Effector CD8-positive, alpha-beta T cell (primary cell): ENCODE data around the gene ZBTB2.
"Not testable (repeated sequence)": the region's sequence is repeated elsewhere in the genome, so short reads cannot be mapped to it uniquely, and the experiment has no call there.

ENCODE experiments used
- DNase-seq: peaks from one replicate; lab custom pipeline; 2025; lab: John Stamatoyannopoulos, UW

The ZBTB2 gene

DNA sequence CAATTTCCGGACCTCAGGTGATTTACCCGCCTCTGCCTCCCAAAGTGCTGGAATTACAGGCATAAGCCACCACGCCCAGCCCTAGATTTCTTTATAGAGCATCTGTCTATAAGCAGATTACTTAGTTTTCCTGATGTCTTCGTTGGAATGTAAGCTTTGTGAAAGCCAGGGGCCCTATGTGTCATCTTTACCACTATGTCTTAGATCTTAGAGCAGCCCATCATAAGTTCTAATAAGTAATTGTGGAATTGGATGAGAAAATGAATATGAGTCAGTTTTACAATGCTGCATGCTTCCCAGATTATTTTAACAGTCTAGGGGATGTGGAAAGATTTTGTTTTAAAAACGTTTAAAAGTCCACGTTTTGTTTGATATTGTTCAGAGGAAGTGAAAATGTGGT, 9.1 kb upstream of the ZBTB2 start:
- DNase-seq, result no peak

DNA sequence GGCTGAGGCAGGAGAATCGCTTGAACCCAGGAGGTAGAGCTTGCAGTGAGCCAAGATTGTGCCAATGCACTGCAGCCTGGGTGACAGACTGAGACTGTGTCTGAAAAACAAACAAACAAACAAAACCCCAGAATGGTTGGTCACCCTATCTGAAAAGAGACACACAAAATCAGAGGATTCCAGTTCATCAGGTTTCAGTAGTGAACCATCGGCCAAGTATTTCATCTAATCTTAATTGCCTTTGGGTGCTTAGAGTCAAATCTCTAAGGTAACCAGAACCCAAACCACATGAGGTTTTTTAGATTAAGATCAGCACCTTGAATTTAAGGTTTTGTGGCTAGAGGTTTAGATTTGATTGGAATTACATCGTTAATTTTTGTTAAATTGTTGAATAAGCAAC, 8.3 kb upstream of the ZBTB2 start:
- DNase-seq, result no peak

DNA sequence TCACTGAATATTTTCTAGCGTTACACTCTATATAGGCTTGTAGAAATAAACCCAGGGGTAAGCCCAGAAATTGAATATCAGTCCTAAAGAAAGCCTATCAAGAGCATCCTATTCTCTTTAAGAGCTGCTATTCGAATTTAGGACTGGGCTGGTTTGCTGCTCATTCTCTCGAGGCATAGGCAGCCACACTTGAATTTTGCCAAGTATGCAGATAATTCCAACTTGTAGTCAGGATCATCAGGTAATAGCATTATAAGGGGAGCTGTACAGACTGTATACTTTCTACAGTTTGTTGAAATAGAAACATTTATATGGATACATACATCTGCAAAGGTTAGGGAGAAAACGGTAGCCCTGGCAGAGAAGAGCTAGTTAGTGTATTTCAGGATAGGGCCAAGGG, 2.1 kb upstream of the ZBTB2 start:
- no peak for DNase-seq

- no peak for DNase-seq
Observed at GRCh38 chr6:151392427-151392826, 1.1 kb upstream of the ZBTB2 start.

- DNase-seq, result peak; percentile 71
Observed at GRCh38 chr6:151390851-151391470, 398 bp downstream of the ZBTB2 start.

DNA sequence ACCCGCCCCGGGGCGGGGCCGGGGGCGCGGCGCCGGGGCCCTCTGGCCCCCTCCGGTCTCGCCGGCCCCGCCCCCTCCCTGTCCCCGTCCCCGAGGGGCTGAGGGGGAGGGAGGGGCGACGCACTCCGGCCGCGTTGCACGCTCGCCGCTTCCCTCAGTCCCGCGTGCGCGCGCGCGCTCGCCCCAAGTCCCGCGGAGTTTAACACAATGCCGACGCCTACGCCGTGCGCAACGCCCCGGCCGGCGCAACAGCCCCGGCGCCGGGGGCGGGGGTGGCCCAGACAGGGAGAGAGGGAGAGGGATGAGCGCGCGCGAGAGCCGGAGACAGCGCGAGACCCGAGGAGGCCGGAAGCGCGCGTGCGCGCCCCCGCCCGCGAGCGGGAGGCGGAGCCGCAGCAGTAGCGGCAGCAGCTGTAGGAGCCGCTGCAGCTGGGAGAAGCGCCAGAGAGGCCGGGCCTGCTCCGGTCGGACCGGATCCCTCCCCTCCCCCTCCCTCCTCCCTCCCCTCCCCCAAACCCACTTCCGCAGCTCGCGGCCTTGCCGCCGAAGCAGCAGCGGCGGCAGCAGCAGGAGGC, 996 bp downstream of the ZBTB2 start:
- peak; percentile 94 for DNase-seq

DNA sequence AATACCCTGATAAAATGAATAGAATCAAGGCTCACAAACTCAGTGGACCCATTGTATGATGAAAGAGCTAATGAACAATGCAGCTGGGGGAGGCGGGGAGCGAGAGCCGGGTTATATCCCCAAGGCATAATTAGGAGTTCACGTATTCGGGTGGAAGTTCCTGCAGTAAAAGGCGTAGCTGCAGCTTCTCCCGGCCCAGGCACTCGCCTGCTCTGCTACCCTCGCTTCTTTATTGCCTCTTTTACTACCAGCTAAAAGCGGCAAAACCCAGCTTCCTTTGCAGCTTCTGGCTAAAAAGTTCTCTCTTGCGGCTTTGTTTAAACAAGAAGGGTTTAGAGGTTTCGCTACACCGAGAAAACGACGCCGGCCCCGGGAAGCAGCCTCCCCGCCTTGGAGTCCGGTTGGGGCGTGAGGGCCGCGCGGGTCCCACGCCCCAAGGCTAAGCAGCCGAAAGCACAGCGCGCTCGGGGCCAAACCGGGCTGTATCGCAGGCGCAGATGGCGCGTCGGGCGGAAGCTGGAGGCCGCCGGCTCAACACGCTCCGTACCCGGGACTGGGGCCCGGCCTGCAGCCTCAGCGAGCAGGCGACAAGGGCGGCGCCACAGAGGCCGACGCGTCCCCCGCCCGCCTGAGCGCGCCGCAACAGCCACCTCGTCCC, 1.6 kb downstream of the ZBTB2 start:
- DNase-seq, result peak; percentile 32

DNA sequence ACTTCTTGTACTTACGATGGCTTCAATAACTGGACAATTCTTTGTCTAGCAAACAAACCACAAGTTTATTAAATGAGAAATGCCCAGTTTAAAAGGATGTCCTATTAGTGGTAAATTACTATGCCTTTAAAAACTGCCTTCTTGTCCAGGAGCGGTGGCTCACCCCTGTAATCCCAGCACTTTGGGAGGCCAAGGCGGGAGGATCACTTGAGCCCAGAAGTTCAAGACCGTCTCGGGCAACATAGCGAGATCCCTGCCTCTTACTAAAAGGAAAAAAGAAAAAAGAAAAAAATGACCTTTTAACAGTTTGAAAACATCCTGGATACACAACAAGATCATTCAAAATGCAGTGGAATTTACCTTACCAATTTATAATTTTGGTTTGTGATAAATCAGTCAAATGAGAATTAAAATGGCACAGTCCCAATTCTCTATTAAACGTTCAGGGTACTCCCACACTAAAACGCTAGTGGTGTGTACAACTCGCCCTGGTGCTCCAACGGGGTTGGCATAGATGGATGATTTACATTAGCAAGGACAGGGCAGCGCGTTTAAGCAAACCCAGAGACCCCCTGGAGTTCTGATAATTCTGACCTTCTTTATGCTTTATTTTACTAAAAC, 2.3 kb downstream of the ZBTB2 start:
- no peak for DNase-seq

GRCh38 chr6:151388236-151388635, 3.1 kb downstream of the ZBTB2 start:
- no peak for DNase-seq

GRCh38 chr6:151387175-151387970, 4.0 kb downstream of the ZBTB2 start:
- no peak for DNase-seq

- DNase-seq, result no peak
Observed at GRCh38 chr6:151385177-151385576, 6.2 kb downstream of the ZBTB2 start.

DNA sequence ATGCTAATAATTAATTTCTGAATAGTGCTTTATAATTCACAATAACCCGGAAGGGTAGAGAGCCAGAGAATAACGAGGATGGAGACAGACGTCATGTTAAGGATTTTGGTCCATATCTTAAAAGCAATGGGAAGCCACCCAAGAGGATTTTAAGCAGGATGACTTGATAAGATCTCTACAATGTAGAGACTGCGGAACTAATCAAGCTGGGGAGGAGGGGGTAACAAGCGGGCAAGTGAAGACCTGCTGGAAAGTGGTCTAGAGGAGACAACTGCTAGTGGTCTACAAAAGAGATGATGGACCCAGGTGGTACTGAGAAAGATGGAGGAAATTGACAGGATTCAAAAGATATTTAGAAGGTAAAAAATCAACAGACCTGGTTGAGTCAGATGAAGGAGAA, 7.2 kb downstream of the ZBTB2 start:
- DNase-seq, result no peak

DNA sequence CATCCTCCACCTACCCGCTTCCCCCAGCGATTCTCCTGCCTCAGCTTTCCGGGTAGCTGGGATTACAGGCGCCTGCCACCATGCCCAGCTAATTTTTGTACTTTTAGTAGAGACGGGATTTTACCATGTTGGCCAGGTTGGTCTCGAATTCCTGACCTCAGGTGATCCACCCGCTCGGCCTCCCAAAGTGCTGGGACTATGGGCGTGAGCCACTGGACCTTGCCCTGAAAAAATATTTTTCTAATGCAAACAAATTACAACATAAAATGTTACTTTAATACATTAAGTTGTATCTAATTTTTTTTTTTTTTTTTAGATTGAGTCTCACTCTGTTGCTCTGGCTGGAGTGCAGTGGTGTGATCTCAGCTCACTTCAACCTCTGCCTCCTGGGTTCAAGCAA, 8.7 kb downstream of the ZBTB2 start:
- not testable (repeated sequence) for DNase-seq

- DNase-seq, result no peak
Observed at GRCh38 chr6:151381722-151382121, 9.6 kb downstream of the ZBTB2 start.

- no peak for DNase-seq
Observed at GRCh38 chr6:151380848-151381205, 10.5 kb downstream of the ZBTB2 start.

GRCh38 chr6:151379933-151380847, 11.2 kb downstream of the ZBTB2 start:
- no peak for DNase-seq

GRCh38 chr6:151377095-151377494, 14.3 kb downstream of the ZBTB2 start:
- DNase-seq, result no peak

DNA sequence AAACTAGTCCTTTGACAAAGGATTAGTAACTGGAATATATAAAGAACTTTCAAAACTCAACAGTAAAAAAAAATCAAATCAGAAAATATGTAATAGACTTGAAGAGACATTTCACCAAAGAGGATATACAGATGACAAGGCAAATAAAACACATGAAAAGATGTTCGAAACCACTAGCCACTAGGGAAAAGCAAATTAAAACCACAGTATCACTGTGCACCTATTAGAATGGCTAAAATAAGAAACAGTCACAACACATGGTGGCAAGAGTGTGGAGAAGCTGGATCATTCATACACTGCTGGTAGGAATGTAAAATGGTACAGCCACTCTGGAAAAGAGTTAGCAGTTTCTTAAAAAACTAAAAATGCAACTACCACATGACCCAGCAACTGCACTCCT, 14.9 kb downstream of the ZBTB2 start:
- no peak for DNase-seq

- DNase-seq, result no peak
Observed at GRCh38 chr6:151375833-151376232, 15.5 kb downstream of the ZBTB2 start.

GRCh38 chr6:151374036-151374683, 17.2 kb downstream of the ZBTB2 start:
- no peak for DNase-seq

DNA sequence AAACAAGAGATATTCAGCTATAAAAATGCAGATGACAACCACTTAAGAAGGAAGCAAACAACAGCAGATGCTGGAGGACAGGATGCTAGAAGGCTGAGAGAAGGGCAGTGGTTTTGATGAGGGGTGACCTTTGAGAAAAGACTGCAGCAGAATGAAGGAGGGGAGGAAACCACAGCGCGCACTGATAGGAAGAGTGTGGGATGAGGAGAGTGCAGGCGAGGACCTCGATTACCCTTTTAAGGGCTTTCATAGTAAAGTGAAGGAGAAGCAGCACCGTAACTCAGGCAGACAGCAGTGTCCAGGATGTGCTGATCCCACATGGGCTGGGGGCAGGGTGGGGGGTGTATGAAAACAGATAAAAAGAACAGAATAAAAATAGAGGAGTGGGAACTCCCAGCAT, 19.2 kb downstream of the ZBTB2 start:
- DNase-seq, result no peak
